ENCODE measurements around the gene MAP4K1.

The MAP4K1 gene

GRCh38 chr19:38569368-38569983 lies 48.3 kb downstream of the MAP4K1 start:
- no peak for DNase-seq (ENCODE audit: low read depth)
- TF ChIP-seq CTCF (IDR thresholded peaks at IDR 0.05; ENCODE audit: insufficient read depth, low read depth, low read length, missing control alignments), result no peak
- no peak overlapping the region for H3K4me3 ChIP-seq (ENCODE audit: low read length)

- no peak for DNase-seq (ENCODE audit: low read depth)
- no peak overlapping the region for H3K4me3 ChIP-seq (ENCODE audit: low read length)
- no peak for TF ChIP-seq CTCF (IDR thresholded peaks at IDR 0.05; ENCODE audit: insufficient read depth, low read depth, low read length, missing control alignments)
These were observed 52.1 kb downstream of the MAP4K1 start for GRCh38 chr19:38565691-38566105.

GRCh38 chr19:38564981-38565690 lies 52.6 kb downstream of the MAP4K1 start:
- no peak for TF ChIP-seq CTCF (IDR thresholded peaks at IDR 0.05; ENCODE audit: insufficient read depth, low read depth, low read length, missing control alignments)
- H3K4me3 ChIP-seq (ENCODE audit: low read length), result no peak overlapping the region
- no peak for DNase-seq (ENCODE audit: low read depth)

- TF ChIP-seq CTCF (IDR thresholded peaks at IDR 0.05; ENCODE audit: insufficient read depth, low read depth, low read length, missing control alignments), result no peak
- no peak for DNase-seq (ENCODE audit: low read depth)
- H3K4me3 ChIP-seq (ENCODE audit: low read length), result no peak overlapping the region
These were observed 54.3 kb downstream of the MAP4K1 start for GRCh38 chr19:38563475-38563874.

- DNase-seq (ENCODE audit: low read depth), result no peak
- no peak for TF ChIP-seq CTCF (IDR thresholded peaks at IDR 0.05; ENCODE audit: insufficient read depth, low read depth, low read length, missing control alignments)
- no peak overlapping the region for H3K4me3 ChIP-seq (ENCODE audit: low read length)
These were observed 55.7 kb downstream of the MAP4K1 start for GRCh38 chr19:38562096-38562495.

GRCh38 chr19:38561658-38562057 lies 56.1 kb downstream of the MAP4K1 start:
- DNase-seq (ENCODE audit: low read depth), result no peak
- H3K4me3 ChIP-seq (ENCODE audit: low read length), result no peak overlapping the region
- no peak for TF ChIP-seq CTCF (IDR thresholded peaks at IDR 0.05; ENCODE audit: insufficient read depth, low read depth, low read length, missing control alignments)

Data from epithelial cell of esophagus (primary cell).